ENCODE data around the gene CCDC8.
"Not testable (repeated sequence)": the region's sequence is repeated elsewhere in the genome, so short reads cannot be mapped to it uniquely, and the experiment has no call there.

Gene CCDC8

DNA sequence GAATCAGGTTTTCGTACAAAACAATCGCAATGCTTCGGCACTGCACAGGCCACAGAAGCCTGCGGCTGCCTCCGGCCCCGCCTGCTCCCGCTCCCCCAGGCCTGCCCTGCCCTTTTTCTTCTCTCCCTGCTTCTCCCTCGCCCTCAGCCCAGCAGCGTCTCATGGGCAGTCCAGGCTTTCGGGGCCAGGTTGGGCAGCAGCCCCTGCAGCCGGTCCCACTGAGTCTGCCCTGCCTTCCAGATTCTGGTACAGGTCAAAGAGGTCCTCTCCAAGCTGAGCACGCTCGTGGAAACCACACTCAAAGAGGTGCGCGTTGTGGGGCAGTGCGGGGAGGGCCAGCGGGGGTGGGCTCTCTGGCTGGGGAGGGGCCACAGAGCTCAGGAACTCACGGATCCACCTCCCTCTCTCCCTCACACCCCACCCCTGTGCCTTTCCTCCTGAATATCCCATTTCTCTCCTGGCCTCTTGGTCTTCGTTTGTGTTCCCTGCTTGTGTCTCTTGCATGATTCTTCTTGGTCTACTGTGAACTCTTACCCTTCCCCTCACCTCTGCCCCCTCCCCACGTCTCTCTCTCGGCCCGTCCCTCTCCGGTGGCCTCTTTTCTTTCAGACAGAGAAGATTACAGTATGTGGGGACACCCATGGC is 30.1 kb downstream of the CCDC8 start:
- DNase-seq (ENCODE audit: low read depth in 2 of 2), result no peak

DNA sequence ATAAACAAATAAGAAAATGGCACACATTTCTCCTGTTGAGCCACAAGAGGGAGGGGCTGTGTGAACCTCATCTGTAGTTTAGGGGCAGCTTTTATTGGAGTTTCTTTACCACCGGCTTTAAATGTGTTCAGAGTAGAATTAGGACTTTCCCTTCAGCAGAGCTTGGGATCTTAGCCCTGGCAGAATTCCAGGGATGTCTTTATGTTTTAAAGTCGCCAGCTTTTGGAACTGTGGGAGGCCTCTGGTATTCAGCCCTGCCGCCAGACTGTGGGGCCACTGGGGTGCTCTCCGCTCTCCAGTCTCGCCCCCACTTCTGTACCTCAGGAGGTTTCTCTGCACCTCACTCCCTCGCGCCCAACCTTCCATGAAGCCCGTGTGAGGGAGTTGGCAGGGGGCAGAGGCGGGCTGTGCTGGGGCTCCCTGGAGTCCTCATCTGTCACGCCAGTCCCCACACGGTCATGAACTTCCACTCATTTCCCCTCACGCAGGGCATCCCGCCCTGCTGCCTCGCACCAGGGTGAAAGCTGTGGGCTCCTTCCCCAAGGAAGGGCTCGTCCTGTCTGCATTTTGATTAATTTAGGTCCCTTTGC is 31.5 kb downstream of the CCDC8 start:
- no peak for DNase-seq (ENCODE audit: low read depth in 2 of 2)

DNA sequence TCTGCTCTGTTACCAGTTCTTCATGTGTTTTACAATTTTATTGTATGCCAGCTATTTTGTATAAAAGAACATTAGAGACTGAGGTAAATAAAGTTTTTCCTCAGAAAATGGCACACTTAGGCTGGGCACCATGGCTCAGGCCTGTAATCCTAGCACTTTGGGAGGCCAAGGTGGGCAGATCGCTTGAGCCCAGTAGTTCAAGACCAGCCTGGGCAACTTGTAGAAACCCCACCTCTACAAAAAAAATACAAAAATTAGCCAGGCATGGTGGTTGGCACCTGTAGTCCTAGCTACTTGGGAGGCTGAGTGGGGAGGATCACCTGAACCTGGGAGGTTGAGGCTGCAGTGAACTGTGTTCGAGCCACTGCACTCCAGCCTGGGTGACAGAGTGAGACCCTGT is 32.0 kb downstream of the CCDC8 start:
- DNase-seq (ENCODE audit: low read depth in 2 of 2), result no peak

DNA sequence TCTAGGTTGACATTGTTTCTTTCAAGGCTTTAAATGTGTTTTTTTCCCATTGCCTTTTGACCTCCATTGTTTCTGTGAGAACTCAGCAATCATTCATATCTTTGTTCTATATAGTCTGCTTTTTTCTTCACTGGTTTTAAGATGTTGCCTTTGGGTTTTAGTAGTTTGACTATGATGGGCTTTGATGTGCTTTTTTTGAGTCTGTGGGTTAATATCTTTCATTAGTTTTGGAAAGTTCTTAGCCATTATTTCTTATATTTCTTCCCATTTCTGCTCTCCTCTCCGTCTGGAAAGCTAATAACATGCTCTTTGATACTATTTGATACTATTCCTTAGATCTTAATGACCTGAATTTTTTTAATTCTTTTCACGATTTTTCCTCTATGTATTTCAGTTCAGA is 32.7 kb downstream of the CCDC8 start:
- DNase-seq (ENCODE audit: low read depth in 2 of 2), result no peak

DNA sequence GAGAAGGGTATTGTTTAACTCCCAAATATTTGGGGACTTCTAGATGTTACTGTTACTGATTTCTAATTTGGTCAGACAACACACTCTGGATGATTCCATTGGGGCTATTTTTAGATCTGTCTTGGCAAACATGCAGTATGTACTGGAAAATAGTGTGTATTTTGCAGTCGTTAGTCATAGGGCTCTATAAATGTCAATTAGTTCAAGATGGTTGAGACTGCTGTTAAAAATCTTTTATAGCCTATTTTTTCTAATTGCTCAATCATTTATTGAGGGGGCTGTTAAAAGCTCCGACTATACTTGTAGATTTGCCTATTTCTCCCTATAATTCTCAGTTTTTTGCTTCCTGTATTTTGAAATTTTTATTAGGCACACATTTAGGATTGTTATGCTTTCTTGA is 35.1 kb downstream of the CCDC8 start:
- no peak for DNase-seq (ENCODE audit: low read depth in 2 of 2)

DNA sequence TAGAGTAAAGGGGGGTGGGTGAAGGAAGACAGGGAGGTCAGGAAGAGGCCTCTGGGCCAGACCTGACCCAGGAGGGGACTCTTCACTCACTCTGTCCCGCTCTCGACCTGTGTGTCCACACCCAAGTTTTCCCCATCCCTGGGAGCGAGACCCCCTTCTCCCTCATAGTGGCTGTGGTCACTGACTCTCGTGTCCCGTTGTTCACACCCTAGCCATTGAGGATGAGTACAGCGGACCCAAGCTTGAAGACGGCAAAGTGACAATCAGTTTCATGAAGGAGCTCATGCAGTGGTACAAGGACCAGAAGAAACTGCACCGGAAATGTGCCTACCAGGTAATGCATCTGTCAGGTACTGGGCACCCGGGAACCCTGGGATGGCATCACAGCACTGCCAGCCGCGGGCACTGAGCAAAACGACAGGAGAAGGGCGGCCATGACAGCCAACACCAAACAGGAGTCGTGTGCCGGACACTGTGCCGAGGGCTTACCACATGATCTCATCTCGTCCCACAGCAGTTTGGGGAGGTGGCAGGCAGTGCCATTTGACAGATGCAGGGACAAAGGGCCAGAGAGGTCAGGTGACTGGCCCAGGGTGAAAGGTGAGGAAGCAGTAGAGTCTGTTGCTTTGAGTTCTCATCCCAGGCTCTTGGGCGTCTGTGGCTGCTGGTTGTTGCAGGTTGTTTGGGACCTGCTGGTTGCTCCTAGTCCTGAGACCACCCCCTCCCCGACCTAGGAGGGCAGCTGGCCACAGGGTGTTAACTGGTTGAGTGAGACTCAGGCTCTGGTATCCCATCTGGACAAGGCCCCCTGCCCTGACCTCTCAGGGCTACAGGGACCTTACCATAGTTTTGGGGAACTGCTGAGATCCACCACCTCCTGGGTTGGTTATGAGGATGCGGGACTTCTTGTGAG is 36.9 kb downstream of the CCDC8 start:
- no peak for DNase-seq (ENCODE audit: low read depth in 2 of 2)

DNA sequence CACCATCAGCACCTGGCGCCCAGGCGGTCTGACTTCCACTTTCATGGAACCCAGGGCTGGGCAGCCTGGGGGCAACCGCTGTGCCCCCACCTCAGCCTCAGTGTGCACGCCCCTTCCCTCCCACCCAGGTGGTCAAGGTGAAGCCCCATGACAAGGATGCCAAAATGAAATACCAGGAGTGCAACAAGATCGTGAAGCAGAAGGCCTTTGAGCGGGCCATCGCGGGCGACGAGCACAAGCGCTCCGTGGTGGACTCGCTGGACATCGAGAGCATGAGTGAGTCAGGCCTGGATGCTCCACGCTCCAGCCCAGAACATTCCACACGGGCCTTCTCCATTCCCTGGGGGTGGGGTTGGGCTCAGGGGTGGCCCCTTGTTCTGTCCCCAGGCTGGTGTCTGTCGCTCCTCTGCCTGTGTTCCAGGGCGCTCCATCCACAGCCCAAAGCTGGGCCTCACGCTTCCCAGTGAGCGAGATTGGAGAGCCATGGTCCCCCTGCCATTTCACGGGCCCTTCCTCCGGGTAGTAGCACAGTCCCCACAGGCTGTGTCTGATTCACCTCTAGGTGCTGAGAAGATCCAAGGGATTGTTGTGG is 37.8 kb downstream of the CCDC8 start:
- not testable (repeated sequence) for DNase-seq (ENCODE audit: low read depth in 2 of 2)

DNA sequence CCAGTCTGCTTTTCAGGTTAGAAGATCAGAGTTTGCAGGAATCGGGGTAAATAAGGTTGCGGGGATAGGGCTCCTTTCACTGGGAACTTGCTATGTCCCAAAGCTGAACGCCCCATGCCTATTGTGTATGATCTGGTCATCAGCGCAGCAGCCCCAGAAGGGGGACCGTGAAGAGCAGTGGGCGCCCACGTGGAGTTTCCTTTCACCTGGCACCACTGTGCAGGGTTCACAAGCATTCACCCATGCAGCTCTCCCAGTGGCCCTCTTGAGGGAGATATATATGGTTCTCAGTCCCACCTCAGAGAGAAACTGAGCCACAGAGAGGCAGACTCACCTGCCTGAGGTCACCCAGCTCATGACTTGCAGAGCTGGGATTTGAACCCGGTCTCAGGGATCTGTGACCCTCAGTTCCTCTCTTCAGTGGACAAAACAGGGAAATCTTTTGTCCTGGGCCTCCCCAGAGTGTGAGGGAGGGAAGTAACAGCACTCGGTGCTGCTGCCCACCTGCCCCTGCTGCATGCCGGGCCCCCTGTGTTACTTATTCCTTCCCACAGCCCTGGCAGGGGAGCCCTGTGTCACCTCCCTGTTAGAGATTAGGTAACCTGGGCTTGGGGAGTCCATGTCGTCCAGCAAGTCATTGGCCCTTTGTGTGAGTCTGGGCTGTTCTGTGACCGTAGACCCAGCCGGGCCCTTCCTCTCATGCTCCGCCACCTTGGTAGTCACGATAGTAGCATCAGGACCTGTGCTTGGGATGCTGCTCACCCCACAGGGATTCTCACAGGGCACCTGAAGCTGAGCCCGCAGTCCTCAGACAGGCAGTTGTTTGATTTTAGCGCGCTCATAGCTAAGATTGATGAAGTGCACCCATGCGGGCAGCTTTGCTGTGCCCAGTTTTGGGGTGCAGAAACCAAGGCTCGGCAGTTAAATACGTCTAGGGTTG is 38.6 kb downstream of the CCDC8 start:
- DNase-seq (ENCODE audit: low read depth in 2 of 2), result no peak

DNA sequence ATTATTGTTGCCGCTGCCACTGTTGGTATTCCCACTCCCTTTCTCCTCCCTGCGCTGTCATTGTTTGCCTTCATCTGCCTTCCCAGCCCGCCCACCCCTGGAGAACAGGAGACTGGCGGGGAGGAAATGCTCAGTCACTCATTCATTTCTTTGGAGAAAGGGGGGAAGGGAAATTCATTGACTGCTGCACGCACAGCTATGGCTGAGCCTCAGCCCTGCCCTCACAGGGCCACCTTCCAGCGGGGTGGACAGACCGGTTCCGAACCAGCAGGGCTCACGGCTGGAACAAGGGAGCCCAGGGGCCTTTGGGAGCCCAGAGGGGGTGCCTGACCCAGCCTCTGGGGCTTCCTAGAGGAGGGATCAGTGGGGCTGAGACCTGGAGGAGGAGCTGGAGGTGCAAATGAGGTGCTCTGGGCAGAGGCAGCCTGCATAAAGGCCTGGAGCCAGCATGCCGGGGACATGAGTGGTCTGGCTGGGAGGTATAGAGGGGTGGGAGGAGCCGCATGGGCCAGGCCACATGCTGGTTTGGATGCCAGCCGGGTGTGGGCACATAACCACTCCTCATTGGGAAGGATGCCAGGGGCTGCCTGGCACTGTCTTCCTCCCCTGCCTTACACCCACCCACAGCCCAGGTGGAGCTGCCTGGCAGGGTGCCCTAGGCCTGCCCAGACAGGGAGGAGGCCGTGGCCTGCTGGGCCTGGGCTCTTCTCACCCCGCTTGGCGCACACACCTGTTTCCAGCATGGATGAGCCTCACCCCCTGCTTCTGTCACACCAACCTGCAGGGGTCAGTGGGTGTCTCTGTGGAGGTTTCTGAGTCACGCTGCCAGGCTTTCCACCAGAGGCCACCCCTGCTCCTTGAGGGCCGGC is 39.6 kb downstream of the CCDC8 start:
- DNase-seq (ENCODE audit: low read depth in 2 of 2), result no peak

DNA sequence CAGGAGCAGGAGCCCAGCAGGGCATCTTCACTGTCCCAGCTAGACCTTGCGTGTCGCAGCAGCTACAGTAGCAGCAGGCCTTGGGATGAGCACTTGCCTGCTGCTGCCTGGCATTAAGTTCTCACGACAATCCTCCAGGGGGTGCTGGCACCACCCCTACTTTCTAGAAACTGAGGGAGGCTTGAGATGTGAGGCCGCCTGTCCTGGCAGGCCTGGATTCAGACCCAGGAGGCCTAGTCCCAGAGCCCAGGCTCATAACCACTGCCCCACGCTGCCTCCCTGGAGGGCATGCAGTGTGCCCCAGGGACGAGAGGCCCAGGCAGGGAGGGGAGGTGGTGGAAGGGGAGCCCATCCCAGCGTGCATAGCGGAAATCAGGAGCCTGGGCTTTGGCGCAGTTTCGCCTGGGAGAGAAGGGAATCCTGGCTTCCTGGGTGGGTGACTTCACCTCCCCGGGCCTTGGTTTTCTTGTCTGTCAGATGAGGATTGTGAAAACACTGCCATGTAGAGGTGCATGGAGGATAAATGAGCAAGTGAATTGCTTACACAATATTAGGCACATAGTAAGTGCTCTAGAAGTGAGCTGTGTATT is 40.4 kb downstream of the CCDC8 start:
- no peak for DNase-seq (ENCODE audit: low read depth in 2 of 2)

DNA sequence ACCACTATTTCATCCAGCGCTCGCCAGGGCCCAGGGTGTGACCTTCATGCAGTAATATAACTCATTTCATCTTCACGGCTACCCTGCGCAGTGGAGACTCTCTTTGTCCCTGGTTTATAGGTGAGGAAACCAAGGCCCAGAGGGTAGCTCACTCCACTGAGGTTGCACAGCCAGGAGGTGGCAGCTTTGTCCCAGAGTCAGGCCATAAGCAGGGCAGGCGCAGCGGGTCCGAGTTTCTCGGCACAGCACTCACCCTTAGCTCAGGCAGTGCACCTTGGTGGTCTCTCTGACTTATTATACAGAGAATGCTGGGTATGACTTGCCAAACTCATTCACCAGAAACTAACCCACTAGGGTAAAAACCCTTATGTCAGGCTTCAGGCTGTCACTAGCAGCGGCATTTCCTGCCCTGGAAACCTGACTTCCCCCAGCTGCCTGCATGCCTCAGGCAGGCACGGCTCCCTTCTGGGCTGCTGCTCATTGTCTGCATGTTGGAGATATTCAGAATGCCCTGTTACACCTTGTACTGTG is 41.9 kb downstream of the CCDC8 start:
- no peak for DNase-seq (ENCODE audit: low read depth in 2 of 2)

DNA sequence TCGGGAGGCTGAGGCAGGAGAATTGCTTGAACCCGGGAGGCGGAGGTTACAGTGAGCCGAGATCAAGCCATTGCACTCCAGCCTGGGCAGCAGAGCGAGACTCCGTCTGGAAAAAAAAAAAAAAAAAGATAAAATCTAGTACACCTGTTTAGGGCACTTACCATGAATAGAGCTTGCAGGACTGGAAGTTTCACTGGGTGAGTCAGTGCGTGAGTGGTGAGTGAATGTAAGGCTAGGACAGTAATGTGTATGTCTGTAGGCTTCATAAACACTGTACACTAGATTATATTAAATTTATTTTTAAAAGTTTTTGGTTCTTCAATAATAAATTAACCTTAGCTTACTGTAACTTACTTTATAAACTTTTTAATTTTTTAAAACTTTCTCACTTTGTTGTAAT is 43.5 kb downstream of the CCDC8 start:
- no peak for DNase-seq (ENCODE audit: low read depth in 2 of 2)

DNA sequence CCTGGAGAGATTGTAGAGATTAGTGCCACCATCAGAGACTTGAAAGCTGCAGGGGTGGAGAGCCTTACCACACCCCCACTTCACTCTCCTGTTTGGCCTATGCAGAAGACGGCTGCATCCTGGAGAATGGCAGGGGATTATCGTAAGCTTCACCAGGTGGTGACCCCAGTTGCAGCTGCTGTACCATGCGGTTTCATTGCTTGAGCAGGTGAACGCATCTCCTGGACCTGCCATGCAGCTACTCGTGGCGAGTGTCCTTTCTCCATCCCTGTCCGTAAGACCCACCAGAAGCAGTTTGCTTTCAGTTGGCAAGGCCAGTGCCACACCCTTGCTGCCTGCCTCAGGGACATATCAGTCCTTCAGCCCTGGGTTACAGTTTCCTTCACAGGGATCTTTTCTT is 45.2 kb downstream of the CCDC8 start:
- no peak for DNase-seq (ENCODE audit: low read depth in 2 of 2)

DNA sequence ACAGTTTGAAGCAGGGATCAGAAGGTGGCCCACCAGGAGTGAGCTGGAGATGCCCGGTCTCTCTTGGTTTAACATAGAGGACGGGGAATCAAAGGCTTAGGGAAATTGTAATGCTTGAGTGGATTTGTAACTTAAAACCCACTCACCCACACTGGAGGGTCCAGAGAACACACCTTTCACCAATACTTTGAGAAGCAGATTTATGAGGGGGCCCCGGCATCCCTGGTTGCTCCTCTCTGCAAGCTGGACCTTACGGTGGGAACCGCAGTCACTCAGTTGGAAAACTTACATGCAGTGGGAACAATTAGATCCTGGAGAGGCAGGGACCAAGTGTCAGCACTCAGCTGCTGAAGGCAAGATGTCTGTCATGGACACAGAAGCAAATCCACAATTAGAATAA is 45.9 kb downstream of the CCDC8 start:
- no peak for DNase-seq (ENCODE audit: low read depth in 2 of 2)

DNA sequence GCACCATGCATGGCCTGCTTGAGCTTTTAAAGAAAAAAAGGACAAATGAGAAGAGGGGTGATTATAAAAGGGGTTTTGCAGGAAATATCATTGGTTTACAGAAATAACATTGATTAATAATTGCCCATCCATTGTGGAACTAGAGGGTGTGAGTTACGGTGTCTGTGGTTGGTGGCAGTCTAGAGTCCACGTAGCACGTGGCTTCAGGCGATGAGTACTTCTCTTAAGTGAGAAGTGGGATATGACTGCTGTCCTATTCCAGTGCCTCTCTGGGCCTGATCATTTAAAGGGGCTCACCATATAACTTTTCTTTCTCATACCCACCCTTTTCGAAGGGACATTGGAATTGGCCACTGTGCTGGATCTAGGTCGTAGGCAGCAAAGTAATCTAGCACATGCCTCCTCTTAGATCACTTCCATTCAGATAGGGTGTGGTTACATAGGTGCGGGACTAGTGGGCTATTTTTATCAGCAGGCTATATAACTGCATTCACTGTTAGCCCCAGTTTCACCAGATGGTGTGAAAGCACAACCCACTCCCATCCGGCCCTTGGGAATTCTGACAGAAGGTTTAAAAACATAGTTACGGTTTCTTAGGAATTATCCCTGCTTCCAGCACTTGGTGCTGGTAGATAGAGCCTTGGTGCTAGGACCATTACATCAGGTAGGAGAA is 46.6 kb downstream of the CCDC8 start:
- DNase-seq (ENCODE audit: low read depth in 2 of 2), result no peak

DNA sequence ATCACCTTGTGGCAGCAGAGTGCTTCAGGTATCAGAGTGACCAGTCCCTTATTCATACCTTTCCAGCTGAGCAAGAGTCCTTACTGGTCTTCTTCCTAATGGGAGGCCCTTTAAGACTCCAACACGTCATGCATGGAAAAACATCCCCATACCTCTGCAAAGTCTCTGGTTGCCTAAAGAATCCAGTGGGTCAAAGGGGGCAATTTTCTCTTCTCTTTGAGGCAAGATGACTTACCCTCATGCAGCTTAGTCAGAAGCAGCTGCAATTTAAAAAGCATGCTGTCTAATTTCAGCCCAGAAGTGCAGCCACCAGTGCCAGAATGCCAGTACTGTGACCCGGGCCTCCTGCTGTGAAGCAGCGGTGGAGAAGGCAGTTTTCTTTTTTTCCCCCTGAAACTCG is 47.8 kb downstream of the CCDC8 start:
- DNase-seq (ENCODE audit: low read depth in 2 of 2), result no peak

DNA sequence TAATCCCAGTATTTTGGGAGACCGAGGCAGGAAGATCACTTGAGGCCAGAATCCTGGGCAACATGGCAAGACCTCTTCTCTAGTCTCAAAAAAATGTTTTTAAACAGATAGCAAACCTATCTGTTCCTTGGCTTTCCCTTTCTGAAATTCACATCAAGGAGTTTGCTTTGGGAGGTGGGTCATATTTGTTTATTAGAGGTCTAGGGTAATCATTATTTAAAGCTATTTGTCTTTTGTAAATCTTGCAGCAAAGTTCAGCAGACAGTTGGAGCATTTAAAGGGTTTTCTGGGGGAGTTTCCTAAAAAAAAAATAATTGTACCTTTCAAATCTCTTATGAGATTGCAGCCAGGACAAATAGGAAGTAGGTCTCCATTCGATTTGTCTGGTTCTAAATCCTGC is 49.0 kb downstream of the CCDC8 start:
- no peak for DNase-seq (ENCODE audit: low read depth in 2 of 2)

DNA sequence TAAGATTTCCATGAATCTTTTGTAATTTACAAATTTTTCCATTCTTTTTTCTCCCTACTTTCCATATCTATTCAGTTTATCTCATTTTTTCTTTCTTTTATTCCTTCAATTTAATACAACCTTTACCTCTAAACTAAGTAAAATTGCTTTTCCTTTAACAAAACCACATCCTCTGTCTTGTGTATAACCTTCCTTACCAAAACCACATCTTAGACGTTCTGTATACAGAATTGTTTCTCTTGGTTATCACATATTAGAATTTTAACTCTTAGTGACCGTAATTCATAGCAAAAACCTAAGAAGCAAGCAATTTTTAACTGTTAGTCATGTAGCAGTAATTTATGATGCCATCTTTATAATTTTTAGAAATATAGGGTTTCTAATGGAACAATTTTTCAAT is 51.4 kb downstream of the CCDC8 start:
- DNase-seq (ENCODE audit: low read depth in 2 of 2), result no peak

Measured in stimulated activated CD4-positive, alpha-beta T cell treated with anti-CD3 and anti-CD28 coated beads, Interleukin-4, amount 100 ng/mL, for 48 hours (primary cell).